Erythroblast (primary cell): Measurements from ENCODE around the gene CRACDL.

Experiments
- DNase-seq, 2 experiments: peaks; one replicate each; lab custom pipeline; 2025; lab: John Stamatoyannopoulos, UW
- GATA1 ChIP-seq: IDR thresholded peaks from 2 replicates; pipeline ENCODE4 v1.6.1; 2011; ENCODE audit warnings: low read depth, mild to moderate bottlenecking, control low read depth, low read length, moderate library complexity
- POLR2A ChIP-seq: IDR thresholded peaks from 2 replicates; pipeline ENCODE4 v1.6.1; 2011; ENCODE audit warnings: mild to moderate bottlenecking, low read length

CRACDL gene

DNA sequence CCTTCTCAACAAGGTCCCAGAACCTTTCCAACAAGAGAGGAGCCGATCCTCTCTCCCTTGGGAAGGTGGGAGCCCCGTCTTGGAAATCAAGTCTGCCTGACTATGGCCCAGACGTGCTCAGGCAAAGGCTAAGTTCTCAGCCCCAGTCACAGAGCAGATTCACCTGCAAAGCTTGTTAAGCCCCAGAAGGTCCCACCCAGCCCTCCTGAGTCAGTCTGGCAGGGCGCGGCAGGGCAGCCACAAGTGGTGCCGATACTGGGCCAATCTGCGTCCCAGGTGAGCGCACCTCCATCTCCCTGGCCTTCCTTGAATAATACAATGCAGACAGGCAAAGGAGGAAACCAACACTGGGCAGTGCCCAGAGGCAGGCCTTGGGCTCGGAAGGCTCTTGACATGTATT lies 15.0 kb downstream of the CRACDL start:
- TF ChIP-seq POLR2A (no peak), GATA1 (no peak)
- DNase-seq, result no peak

DNA sequence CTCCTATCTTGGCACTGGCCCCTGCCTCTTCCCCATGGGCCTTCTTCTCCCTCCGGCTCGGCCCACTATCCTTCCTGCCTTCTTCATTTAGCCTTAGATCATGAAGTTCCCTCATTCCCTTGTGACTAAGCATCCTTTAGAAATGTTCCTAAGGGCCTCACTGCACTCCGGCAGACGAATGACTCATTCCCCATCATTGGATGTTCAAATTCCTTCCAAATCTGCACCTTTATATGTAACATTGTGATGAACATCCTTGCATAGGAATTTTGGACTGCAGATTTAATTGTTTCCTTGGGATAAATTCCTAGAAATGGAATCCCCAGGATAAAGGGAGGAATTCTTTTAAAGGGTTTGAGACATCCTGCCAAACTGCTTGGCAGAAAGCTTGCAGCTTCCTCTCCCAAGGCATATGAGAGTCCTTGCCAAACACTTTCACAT lies 19.0 kb downstream of the CRACDL start:
- TF ChIP-seq POLR2A (no peak), GATA1 (no peak)
- DNase-seq, result no peak

DNA sequence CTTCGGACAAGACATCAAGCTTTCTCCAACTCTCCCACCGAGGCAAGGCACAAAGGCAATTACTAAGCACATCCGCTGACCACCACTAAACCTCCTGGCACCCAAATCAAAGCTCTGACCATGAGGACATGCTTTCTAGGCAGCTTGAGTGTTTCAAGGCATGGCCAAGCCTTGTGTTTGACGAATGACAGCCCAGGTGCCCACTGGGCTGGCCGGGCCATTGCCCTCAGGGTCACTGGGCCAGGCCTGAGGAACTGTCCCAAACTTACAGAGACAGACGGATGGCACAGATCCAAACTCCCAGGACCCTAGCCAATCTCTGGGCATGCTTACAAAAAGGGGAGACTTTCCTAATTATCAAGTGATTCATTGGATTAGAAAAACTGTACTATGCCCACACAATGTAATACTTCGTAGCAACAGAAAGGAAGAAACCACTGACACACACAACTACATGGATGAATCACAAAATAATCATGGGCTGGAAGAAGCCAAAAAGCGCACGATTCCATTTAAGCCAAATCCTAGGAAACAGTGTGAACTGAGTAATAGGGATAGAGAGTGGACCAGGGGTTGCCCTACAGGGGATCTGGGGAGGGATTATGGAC lies 20.2 kb downstream of the CRACDL start:
- TF ChIP-seq GATA1 (no peak), POLR2A (no peak)
- no peak for DNase-seq

DNA sequence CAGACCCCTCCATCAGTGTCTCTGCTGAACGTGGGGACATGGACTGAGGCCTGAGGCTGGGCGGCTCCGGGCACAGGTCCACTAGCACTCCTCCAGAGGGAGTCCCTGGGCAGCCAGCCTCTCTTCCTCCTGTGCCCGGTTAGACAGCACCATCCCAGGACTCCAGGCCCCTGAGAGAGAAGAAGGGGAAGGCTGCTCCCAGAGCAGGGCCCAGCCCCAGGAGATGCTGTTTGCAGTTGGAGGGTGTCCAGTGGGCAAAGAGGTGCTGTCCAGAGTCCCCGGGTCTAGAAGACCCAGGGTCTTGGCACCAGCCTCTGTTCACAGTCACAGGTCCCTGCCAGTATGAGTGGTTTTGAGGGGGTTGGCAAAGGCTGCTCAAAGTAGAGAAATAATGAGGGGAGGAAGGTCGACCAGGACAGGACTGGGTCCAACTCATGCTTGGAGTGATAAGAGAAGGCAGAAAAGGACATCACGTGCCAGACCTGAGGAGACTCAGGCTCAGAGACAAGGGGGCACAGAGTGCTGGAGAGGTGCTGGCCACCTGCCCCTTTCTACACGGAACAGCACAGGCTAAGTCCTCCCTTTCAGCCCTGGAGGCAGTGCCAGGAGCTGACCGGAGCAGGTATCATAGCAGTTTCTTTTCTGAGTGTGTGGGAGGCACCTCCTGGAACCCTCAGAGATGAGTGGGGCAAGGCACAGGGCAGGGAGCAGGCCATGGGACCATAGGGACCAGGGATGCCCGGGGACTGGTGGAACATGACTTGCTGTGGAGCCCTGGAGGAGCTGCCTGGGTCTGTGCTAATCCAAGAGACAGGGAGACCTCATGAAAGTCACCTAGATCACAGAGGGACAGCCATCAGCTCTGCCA lies 21.1 kb downstream of the CRACDL start:
- no peak for TF ChIP-seq POLR2A
- TF ChIP-seq GATA1, result no peak
- no peak for DNase-seq

DNA sequence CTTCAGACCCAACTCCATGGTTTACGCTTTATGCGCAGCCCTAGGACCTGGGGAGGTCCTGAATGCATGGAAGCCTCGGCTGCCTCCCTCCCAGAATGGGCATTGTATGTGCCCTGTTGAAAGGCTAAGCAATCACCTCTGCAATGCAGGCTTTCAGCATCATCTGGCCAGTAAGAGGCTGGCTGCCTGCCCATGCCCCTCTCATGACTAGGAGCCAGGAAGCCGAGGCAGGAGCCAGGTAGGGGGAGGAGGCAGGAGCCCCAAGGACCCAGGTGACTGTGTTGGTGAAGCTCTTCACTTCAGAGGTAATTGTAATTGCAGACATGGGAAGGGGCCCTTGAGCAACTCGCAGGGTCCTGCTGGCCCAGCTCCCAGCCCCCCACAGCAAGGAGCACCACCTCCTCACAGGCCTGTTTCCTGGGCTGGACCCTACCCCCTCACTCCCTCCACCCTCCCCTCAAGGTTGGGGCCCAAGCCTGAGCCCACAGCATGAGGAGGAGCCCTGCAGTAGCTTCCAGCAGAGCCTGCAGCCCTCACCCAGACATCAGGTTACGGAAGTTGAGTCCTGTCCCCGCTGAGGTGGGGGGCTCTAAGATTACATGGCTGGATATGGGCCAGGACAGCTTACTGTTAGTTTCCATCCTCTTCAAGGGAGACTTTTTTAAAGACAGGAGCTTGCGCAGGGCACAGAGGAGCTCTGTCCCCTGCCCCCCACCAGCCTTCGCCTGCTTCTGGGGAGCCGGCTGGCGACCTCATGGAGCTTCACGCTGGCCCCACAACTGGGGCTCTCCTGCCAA lies 21.9 kb downstream of the CRACDL start:
- DNase-seq, result no peak
- TF ChIP-seq POLR2A (no peak), GATA1 (no peak)

DNA sequence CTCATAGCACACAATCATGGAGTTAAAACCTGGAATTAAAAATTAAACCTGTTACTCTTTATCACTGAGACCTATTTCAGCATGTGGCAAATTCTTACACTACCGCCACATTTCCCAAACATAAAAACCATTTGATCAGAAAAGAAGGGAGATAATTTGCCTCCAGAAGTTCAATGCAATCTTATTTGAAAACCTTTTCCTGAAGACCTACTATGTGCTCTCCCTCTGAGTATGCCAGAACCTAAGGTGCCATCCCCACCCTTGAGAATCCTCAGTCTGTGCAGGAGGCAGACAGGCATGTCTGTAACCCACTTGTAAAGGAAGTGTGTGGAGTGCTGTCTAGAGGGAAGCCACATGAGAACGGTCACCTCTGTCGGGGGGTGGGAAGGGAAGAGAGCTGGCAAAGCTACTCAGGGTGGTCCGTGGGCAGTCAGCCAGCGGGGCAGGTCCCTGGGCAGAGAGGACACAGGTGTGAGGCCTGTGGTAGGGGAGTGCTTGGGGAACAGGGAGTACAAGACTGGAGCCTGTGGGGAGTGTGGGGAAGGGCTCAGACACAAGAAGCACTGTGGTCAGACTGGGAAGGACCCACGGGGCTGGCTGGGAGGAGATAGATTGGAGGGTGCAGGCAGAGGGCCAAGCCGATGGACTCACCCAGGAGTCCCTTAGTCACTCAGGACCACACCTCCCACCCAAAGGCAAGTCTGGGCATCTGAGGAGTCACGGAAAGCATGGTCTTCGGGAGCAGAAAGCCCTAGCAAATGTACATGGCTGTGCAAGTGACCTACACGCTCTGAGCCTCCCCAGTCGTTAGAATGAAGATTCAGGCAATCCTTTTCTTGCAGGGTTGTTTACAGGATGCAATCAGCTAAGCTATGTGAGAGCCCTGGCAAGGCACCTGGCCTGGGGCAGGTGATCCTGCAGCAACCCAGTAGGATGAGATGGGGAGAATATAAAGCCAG lies 22.8 kb downstream of the CRACDL start:
- no peak for DNase-seq
- TF ChIP-seq POLR2A (no peak), GATA1 (no peak)

DNA sequence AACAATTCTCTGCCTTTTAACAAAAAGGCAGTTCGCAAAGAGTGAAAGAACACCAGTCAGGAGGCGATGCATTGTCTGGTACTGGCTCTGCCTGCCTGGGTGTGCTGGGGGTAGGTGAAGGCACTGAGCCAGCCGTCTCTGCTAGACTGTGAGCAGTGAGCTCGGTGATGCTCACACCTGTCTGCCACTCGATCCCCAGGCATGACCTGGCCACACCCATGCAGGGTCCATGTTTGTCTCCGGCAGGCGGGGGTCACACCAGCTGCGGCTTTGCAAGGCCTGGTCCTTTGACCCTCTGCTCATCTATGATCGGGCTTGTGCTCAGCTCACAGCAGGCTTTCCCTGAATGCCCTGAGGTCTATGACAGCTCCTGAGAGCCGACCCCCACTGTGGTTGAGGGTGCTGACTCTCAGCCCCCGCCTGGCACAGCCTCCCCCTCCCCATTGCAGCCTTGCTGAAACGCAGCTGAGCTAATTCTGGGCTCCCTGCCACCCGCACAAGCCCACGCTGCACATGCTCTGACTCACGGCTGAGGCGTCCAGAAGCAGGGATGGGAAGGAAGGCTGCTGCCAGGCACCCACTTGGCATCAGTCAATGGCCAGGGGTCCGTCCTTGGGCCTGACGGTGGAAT lies 23.7 kb downstream of the CRACDL start:
- no peak for TF ChIP-seq POLR2A
- TF ChIP-seq GATA1, result no peak
- DNase-seq, result no peak

DNA sequence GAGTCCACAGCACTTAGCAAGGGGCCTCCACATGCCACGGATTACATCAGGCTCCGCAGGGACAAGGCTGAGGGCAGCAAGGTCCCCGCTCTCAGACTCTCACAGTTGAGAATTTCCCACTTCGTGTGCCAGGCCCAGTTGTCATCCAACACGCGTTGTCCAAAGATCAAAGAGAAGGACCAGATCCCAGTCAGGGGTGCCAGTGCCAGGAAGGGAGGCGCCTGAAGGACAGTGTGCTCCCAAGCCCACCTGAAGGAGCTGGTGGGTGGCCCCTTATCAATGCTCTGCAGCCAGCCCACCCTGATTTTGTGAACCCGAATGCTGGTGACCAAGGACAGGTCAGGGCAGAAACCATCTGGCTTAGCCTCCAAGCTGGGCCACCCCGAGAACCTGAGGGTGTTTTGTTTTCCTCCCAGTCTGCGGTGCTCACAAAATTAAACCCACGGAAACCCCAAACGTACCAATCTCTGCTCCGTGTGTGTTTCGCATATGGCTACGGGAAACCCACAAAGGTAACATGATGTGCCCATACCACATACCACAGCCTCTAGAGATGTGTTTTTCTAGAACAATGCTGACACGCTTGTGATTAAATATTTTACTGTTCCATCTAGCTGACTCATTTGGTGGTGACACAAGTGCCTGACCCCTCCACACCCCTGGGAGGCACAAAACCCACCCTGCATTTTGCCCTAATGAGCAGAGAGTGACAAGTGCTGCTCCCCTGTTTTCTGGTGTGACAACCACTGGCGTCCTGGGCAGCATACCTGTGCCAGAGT lies 24.5 kb downstream of the CRACDL start:
- no peak for DNase-seq
- TF ChIP-seq GATA1 (no peak), POLR2A (no peak)

DNA sequence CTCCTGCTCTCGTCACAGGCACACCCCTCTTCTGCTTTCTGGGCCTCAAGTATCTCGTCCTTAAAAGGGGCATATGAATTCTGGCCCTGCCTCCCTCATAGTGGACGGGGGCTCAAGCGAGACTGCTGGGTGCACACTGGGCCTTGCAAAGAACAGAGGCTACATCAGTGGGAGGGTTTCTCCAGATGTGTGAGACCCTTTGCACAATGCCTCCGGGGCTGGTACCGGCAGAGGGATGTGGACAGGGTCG lies 25.0 kb downstream of the CRACDL start:
- TF ChIP-seq POLR2A (no peak), GATA1 (no peak)
- DNase-seq, result no peak

DNA sequence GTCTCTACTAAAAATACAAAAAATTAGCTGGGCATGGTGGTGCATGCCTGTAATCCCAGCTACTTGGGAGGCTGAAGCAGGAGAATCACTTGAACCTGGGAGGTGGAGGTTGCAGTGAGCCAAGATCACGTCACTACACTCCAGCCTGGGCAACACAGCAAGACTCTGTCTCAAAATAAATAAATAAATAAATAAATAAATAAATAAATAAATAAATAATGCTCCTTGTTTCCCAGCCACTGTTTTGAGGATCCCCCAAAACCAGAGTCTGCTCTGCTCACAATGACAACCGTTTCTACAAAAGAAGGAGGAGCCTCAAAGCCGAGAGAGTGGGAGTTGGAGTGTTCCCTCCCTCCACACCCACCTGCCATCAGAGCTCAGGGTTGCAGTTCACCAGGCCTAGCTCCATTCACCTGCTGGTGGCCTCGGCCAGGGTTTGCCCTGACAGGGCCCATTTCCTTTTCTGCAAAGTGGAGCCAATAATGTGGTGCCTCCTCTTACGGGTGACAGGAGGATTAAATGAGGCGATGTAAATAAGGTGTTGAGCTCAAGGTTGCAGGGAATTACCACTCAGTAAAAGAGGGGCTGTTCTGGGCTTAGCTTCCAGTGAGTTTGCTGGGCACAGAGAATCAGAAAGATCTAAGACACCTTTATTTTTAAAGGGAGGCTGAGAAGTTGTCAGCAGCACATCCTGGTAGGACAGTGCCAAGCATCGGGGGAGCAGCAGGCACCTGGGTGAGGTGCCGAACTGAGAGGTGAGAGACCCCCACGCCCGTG lies 25.5 kb downstream of the CRACDL start:
- no peak for TF ChIP-seq POLR2A
- no peak for TF ChIP-seq GATA1
- no peak for DNase-seq

DNA sequence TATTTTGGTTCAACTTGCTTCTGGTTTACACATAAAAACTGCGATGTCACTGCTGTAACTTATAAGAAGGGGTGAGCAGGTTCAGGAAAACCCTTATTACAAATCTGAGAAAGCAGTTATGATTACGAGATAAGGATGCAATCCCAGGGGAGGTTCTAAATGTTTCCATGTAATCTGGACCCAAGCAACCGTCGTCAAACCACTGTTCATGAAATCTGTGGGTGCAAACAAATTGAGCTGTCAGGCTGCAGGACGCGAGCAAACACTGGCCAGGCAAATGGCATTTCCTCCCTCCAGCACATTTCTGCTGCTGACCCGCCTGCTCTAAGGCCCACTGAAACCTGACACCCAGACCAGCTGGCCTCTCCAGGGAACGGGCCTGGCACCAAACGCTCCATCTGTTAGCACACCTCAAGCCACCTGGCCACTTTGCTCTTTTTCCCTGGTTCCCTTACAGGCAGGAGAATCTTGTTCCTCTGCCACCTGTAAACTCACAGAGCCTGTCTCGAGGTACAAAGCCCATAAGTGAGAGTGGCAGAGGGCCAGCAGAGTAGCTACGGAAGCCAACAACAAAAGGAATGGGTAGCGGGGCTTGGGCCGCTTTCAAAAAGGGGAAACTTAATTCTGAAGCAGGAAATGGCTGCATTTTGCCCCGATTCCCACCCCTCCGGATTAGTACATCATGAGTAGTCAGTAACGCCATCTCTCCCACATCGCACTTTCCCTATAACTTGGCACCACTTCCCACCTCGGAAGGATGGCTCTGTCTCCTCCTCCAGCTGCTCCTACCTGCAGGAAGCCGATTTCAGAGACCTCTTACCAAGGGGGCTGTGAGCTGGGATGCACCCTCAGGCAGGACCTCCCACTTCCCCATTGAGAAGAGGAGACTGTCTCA lies 26.5 kb downstream of the CRACDL start:
- DNase-seq, result no peak
- TF ChIP-seq POLR2A (no peak), GATA1 (no peak)
